A549 (cell line): Measurements from ENCODE around the gene GRSF1. TPM values are rescaled to one million over a fixed set of nuclear protein-coding genes. Genes with fewer than 3 reads are reported as not detected.

Source experiments
- ATAC-seq, 2 experiments: fragments of 200-7000 bp in 1 of 2; fragments of >200 bp in 1 of 2; cut with Nextera tagmentation in 1 of 2; cut with Tn5 transposase in 1 of 2; 3 replicates each; pipeline versions ENCODE4 v1.8.0 to v1.9.1; 2018 to 2020; ENCODE audit warnings: mild to moderate bottlenecking in 1 of 2, moderate library complexity in 1 of 2
- CTCF ChIA-PET: fragments of 300-600 bp; sonication (Branson Sonifier 250); formaldehyde crosslinking; extraction: SDS; loops from one replicate; lab custom pipeline; 2021; ENCODE audit warnings: antibody characterized with exemption, inconsistent platforms; lab: Yijun Ruan, JAX
- POLR2A ChIA-PET: fragments of 350-600 bp; formaldehyde crosslinking; extraction: SDS; loops from one replicate; lab custom pipeline; 2021; ENCODE audit warnings: antibody characterized with exemption, inconsistent platforms; lab: Yijun Ruan, JAX
- DNase-seq, 2 experiments: peaks; one replicate each; pipeline versions ENCODE4 v3.0.0 to v3.0.0-alpha.2; 2011 to 2016; ENCODE audit warnings: low read depth in 1 of 2, low spot score in 1 of 2
- FAIRE-seq: peaks from 2 replicates; lab custom pipeline; 2011; peaks lifted over from hg19 to GRCh38; lab: Jason Lieb, UNC
- H3K27ac ChIP-seq, 2 experiments: fragments of >200 bp; sonication (Bioruptor Twin); formaldehyde crosslinking; 3 replicates each; pipeline ENCODE4 v1.5.1; 2016 to 2017
- H3K4me1 ChIP-seq: fragments of >200 bp; sonication (Bioruptor Twin); formaldehyde crosslinking; 3 replicates; pipeline ENCODE4 v1.6.1; 2016
- H3K4me2 ChIP-seq: fragments of >200 bp; sonication (Bioruptor Twin); formaldehyde crosslinking; 3 replicates; pipeline ENCODE4 v1.6.1; 2016
- H3K4me3 ChIP-seq: fragments of >200 bp; sonication (Bioruptor Twin); formaldehyde crosslinking; 3 replicates; pipeline ENCODE4 v1.5.1; 2016
- H3K9me3 ChIP-seq: fragments of >200 bp; sonication (Bioruptor Twin); formaldehyde crosslinking; 3 replicates; pipeline ENCODE4 v1.6.1; 2016
- CBX8 ChIP-seq: fragments of 200-600 bp; sonication (generic); IDR thresholded peaks from 2 replicates; pipeline ENCODE4 v1.6.1; 2016
- CEBPB ChIP-seq, 2 experiments: fragments of >200 bp in 1 of 2; sonication (Bioruptor Twin) in 1 of 2; formaldehyde crosslinking in 1 of 2; IDR thresholded peaks; 2 replicates each; pipeline ENCODE4 v1.6.1; 2012 to 2016
- CHD2 ChIP-seq: fragments of 150-350 bp; IDR thresholded peaks from 2 replicates; pipeline ENCODE4 v1.6.1; 2014; ENCODE audit warnings: low read length; ENCODE audit not compliant: partially characterized antibody
- CHD4 ChIP-seq: fragments of 200-600 bp; sonication (generic); IDR thresholded peaks from 2 replicates; pipeline ENCODE4 v1.6.1; 2016; ENCODE audit warnings: antibody characterized with exemption, mild to moderate bottlenecking, borderline replicate concordance
- CTCF ChIP-seq: fragments of >200 bp; sonication (Bioruptor Twin); formaldehyde crosslinking; IDR thresholded peaks from 3 replicates; pipeline ENCODE4 v1.5.1; 2016
- EHMT2 ChIP-seq: fragments of 200-600 bp; sonication (generic); IDR thresholded peaks from 2 replicates; pipeline ENCODE4 v1.6.1; 2016; ENCODE audit warnings: antibody characterized with exemption, low read depth, mild to moderate bottlenecking, moderate library complexity
- ELK1 ChIP-seq: fragments of 150-350 bp; IDR thresholded peaks from 2 replicates; pipeline ENCODE4 v1.6.1; 2014; ENCODE audit warnings: low read depth, mild to moderate bottlenecking, low read length
- FOSB ChIP-seq: fragments of 250-450 bp; sonication (Bioruptor Pico); IDR thresholded peaks from 2 replicates; pipeline ENCODE4 v1.5.0; 2020; ENCODE audit warnings: mild to moderate bottlenecking, moderate library complexity
- FOXS1 ChIP-seq: fragments of 250-450 bp; sonication (Bioruptor Pico); IDR thresholded peaks from 2 replicates; pipeline ENCODE4 v1.5.0; 2020; ENCODE audit warnings: mild to moderate bottlenecking, moderate library complexity
- HDAC2 ChIP-seq: fragments of 200-600 bp; sonication (generic); IDR thresholded peaks from 2 replicates; pipeline ENCODE4 v1.6.1; 2016
- HEYL ChIP-seq: fragments of 250-450 bp; sonication (Bioruptor Pico); IDR thresholded peaks from 2 replicates; pipeline ENCODE4 v1.8.0; 2021; ENCODE audit warnings: mild to moderate bottlenecking, moderate library complexity
- HOXB13 ChIP-seq: fragments of 250-450 bp; sonication (Bioruptor Pico); IDR thresholded peaks from 2 replicates; pipeline ENCODE4 v1.5.0; 2020; ENCODE audit warnings: low read depth, mild to moderate bottlenecking, moderate library complexity
- NFE2L2 ChIP-seq: fragments of 150-350 bp; conservative IDR thresholded peaks from 2 replicates; pipeline ENCODE4 v1.6.1; 2014; ENCODE audit warnings: low read length
- POLR2A ChIP-seq: IDR thresholded peaks from 2 replicates; pipeline ENCODE4 v1.6.1; 2012; ENCODE audit warnings: mild to moderate bottlenecking, low read length
- POLR2AphosphoS2 ChIP-seq: conservative IDR thresholded peaks from 2 replicates; pipeline ENCODE4 v1.6.1; 2012; ENCODE audit warnings: low read length, improper control_type of control experiment, inconsistent platforms
- RAD21 ChIP-seq, 2 experiments: fragments of >200 bp in 1 of 2; sonication (Bioruptor Twin) in 1 of 2; formaldehyde crosslinking in 1 of 2; IDR thresholded peaks in 1 of 2; conservative IDR thresholded peaks in 1 of 2; 2 replicates in 1 of 2; 3 replicates in 1 of 2; pipeline ENCODE4 v1.6.1; 2012 to 2018; ENCODE audit warnings: inconsistent platforms in 1 of 2
- RFX5 ChIP-seq: fragments of 450-650 bp; IDR thresholded peaks from 2 replicates; pipeline ENCODE4 v1.7.1; 2014; ENCODE audit warnings: antibody characterized with exemption, mild to moderate bottlenecking, moderate library complexity
- RNF2 ChIP-seq: fragments of 200-600 bp; sonication (generic); IDR thresholded peaks from 2 replicates; pipeline ENCODE4 v1.6.1; 2016; ENCODE audit warnings: low read depth, mild to moderate bottlenecking, antibody characterized with exemption, moderate library complexity, borderline replicate concordance
- SREBF2 ChIP-seq: fragments of 450-650 bp; IDR thresholded peaks from 2 replicates; pipeline ENCODE4 v1.6.1; 2014; ENCODE audit warnings: mild to moderate bottlenecking, moderate library complexity
- TFCP2L1 ChIP-seq: fragments of 250-450 bp; sonication (Bioruptor Pico); IDR thresholded peaks from 2 replicates; pipeline ENCODE4 v1.5.0; 2021; ENCODE audit warnings: mild to moderate bottlenecking
- ZC3H11A ChIP-seq: fragments of 450-650 bp; IDR thresholded peaks from 2 replicates; pipeline ENCODE4 v1.6.1; 2014; ENCODE audit warnings: antibody characterized with exemption, mild to moderate bottlenecking
- ZSCAN20 ChIP-seq: fragments of 250-450 bp; sonication (Bioruptor Pico); IDR thresholded peaks from 2 replicates; pipeline ENCODE4 v1.8.0; 2022; ENCODE audit warnings: mild to moderate bottlenecking, moderate library complexity
- WGBS: methylation state at CpG from one replicate; pipeline ENCODE4 v1.1.6; 2017; ENCODE audit errors: missing lambda C conversion rate; 5-methylcytosine and 5-hydroxymethylcytosine counted together
- polyA plus RNA-seq, 4 experiments: library from polyadenylated mRNA; depleted of rRNA in 3 of 4; stranded (reverse); fragments of >200 nt; fragmentation: RNase III in 1 of 4; extraction: RNeasy Plus Mini Kit Qiagen cat#74134 plus additional on column Dnase treatment in 1 of 4; gene quantifications; 2 replicates in 3 of 4; 3 replicates in 1 of 4; pipeline ENCODE4 v1.2.3, GENCODE V29; 2011 to 2017
- TF ChIP-seq, protein P1 (sequence below): IDR thresholded peaks from 2 replicates; pipeline ENCODE4 v1.6.1; 2012; ENCODE audit warnings: low read depth, borderline replicate concordance
- TF ChIP-seq, protein P2 (sequence below): fragments of >200 bp; sonication (Bioruptor Twin); formaldehyde crosslinking; IDR thresholded peaks from 2 replicates; pipeline ENCODE4 v1.6.1; 2016

The GRSF1 gene
- polyA plus RNA-seq, 2 of the 4 experiments (the other 2 are of a cell fraction): 94.3 to 112 TPM

DNA sequence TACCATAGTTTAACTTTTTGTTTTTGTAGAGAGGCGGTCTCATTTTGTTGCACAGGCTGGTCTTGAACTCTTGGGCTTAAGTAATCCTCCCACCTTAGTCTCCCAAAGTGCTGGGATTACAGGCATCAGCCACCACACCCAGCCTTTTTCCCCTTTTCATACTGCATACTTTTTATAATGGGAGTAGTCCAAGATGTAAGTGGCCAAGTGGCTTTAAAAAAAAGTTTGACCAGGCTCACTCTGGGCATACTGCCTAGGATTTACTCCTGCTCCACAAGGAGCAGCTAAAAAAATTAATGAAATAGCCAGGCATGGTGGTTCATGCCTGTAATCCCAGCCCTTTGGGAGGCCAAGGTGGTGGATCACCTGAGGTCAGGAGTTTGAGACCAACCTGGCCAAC is 6.0 kb downstream of the GRSF1 start:
- no peak for DNase-seq
- no peak overlapping the region for H3K4me3 ChIP-seq
- H3K4me2 ChIP-seq: no peak overlapping the region
- peaks cover 12% of the 10 kb centered on the region; the same call in 2 of the 3 replicates for H3K4me1 ChIP-seq
- CTCF ChIA-PET: no interaction called here
- no peak overlapping the region for H3K27ac ChIP-seq
- POLR2A ChIA-PET: no interaction called here
- 100% methylated on average over 1 of the region's 1 CpG for WGBS
- no peak for ATAC-seq
- no peak for TF ChIP-seq FOSB (CRISPR knock-in tag)
- no peak for TF ChIP-seq EHMT2
- TF ChIP-seq ZC3H11A: no peak
- no peaks in the 10 kb centered on the region for H3K9me3 ChIP-seq
- FAIRE-seq: no peak

DNA sequence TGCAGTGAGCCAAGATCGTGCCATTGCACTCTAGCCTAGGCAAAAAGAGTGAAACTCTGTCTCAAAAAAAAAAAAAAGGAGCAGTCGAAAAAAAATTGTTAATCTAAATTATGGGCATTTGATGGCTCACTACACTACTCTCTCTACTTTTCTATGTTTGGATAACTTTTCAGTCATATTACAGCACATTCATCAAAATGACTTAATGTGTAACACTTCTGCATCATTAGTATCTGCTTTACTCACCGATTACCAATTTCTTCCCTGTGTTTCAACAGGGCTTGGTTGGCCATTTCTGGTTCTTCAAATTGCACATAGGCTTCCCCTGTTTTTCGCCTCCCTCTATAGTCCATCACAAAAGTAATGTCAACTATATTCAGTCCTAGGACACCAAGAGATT is 8.4 kb downstream of the GRSF1 start:
- Histone ChIP-seq H3K9me3 (no peaks in the 10 kb centered on the region), H3K27ac (no peak overlapping the region), H3K4me2 (no peak overlapping the region), H3K4me3 (no peak overlapping the region), H3K4me1 (peaks cover under 1% of the 10 kb centered on the region; the same call in 2 of the 3 replicates)
- ChIA-PET POLR2A (no interaction called here), CTCF (no interaction called here)
- 92% methylated on average over 4 of the region's 4 CpGs for WGBS
- ATAC-seq: no peak
- no peak for DNase-seq
- TF ChIP-seq TFCP2L1: no peak
- no peak for TF ChIP-seq CBX8
- TF ChIP-seq RAD21 (conservative IDR thresholded peaks at IDR 0.05 in 1 of 2, IDR thresholded peaks at IDR 0.05 in 1 of 2): no peak
- no peak for TF ChIP-seq NFE2L2
- no peak for TF ChIP-seq FOXS1 (CRISPR knock-in tag)
- no peak for TF ChIP-seq HDAC2
- TF ChIP-seq, protein P1, sequence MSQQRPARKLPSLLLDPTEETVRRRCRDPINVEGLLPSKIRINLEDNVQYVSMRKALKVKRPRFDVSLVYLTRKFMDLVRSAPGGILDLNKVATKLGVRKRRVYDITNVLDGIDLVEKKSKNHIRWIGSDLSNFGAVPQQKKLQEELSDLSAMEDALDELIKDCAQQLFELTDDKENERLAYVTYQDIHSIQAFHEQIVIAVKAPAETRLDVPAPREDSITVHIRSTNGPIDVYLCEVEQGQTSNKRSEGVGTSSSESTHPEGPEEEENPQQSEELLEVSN: no peak
- no peak for TF ChIP-seq HEYL (CRISPR knock-in tag)
- TF ChIP-seq SREBF2: no peak
- TF ChIP-seq FOSB (CRISPR knock-in tag): no peak
- no peak for TF ChIP-seq CHD2
- no peak for TF ChIP-seq POLR2A
- no peak for TF ChIP-seq CTCF
- FAIRE-seq: no peak

DNA sequence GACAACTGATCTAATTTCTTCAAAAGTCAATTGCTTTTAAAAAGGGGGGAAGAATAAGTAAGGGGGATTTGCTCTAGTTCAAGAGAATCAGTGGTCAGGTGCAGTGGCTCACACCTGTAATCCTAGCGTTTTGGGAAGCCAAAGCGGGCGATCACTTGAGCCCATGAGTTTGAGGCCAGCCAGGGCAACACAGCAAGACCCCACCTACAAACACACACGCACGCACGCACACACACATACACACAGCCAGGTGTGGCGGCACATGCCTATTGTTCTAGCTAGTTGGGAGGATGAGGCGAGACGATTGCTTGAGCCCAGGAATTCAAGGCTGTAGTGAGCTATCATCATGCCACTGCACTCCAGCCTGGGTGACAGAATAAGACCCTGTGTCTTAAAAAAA is 9.6 kb downstream of the GRSF1 start:
- POLR2A ChIA-PET: interaction anchor here (0.7 kb wide), 1 partner anchor 9 kb away, joined by 3 read pairs; no protein-coding TSS in a partner anchor
- TF ChIP-seq HEYL (CRISPR knock-in tag) (no peak), POLR2AphosphoS2 (no peak), RFX5 (no peak), FOXS1 (CRISPR knock-in tag) (no peak), HDAC2 (no peak), RNF2 (no peak), RAD21 (conservative IDR thresholded peaks at IDR 0.05 in 1 of 2, IDR thresholded peaks at IDR 0.05 in 1 of 2) (no peak), ELK1 (no peak), CEBPB (IDR thresholded peaks at IDR 0.05) (no peak), CHD4 (no peak), ZSCAN20 (CRISPR knock-in tag) (no peak), HOXB13 (no peak)
- TF ChIP-seq, protein P2, sequence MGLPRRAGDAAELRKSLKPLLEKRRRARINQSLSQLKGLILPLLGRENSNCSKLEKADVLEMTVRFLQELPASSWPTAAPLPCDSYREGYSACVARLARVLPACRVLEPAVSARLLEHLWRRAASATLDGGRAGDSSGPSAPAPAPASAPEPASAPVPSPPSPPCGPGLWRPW: no peak
- H3K27ac ChIP-seq: no peak overlapping the region
- DNase-seq: no peak
- no peak for ATAC-seq
- CTCF ChIA-PET: interaction anchor here (0.6 kb wide), 1 partner anchor 93 kb away, joined by 3 read pairs; no protein-coding TSS in a partner anchor
- no peaks in the 10 kb centered on the region for H3K4me1 ChIP-seq
- no peak for FAIRE-seq
- H3K9me3 ChIP-seq: no peaks in the 10 kb centered on the region
- 97% methylated on average over 9 of the region's 9 CpGs for WGBS
- no peak overlapping the region for H3K4me3 ChIP-seq
- H3K4me2 ChIP-seq: no peak overlapping the region
